Erythroblast (primary cell): ENCODE data around the gene PRKG1.

ENCODE experiments used
- GATA1 ChIP-seq: IDR thresholded peaks from 2 replicates; pipeline ENCODE4 v1.6.1; 2011; ENCODE audit warnings: low read depth, mild to moderate bottlenecking, control low read depth, low read length, moderate library complexity
- POLR2A ChIP-seq: IDR thresholded peaks from 2 replicates; pipeline ENCODE4 v1.6.1; 2011; ENCODE audit warnings: mild to moderate bottlenecking, low read length

- TF ChIP-seq POLR2A (no peak), GATA1 (no peak)
These were observed 150.4 kb downstream of the PRKG1 start for GRCh38 chr10:51224671-51225161.
